PC-3 (cell line): ENCODE data around the gene ZNF26.

Source experiments
- EZH2phosphoT487 ChIP-seq: fragments of 300-600 bp; sonication (generic); IDR thresholded peaks from 2 replicates; pipeline ENCODE4 v1.6.1; 2018; ENCODE audit warnings: mild to moderate bottlenecking, antibody characterized with exemption, low read length, borderline replicate concordance
- TF ChIP-seq, protein P1 (sequence below): fragments of 300-600 bp; sonication (generic); conservative IDR thresholded peaks from 2 replicates; pipeline ENCODE4 v1.5.1; 2017; ENCODE audit warnings: antibody characterized with exemption, low read depth, mild to moderate bottlenecking, low read length

DNA sequence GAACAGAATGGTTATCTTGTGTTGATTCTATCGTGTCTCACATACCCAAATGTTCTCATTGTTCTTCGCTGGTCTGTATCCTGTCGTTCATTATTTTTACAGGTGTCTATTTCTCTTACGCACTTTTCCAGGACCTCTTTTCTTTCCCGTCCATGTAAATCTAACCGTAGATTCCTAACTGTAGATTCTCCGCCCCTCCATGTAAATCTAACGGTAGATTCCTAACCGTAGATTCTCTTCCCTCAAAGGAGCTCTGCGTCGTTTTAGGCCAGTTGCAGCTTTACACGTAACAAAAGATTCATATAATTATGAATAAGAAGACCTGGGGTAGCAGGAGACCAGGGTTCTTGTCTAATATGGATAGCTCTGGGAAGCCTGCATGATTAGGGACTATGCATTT lies 20.4 kb upstream of the ZNF26 start:
- TF ChIP-seq, protein P1, sequence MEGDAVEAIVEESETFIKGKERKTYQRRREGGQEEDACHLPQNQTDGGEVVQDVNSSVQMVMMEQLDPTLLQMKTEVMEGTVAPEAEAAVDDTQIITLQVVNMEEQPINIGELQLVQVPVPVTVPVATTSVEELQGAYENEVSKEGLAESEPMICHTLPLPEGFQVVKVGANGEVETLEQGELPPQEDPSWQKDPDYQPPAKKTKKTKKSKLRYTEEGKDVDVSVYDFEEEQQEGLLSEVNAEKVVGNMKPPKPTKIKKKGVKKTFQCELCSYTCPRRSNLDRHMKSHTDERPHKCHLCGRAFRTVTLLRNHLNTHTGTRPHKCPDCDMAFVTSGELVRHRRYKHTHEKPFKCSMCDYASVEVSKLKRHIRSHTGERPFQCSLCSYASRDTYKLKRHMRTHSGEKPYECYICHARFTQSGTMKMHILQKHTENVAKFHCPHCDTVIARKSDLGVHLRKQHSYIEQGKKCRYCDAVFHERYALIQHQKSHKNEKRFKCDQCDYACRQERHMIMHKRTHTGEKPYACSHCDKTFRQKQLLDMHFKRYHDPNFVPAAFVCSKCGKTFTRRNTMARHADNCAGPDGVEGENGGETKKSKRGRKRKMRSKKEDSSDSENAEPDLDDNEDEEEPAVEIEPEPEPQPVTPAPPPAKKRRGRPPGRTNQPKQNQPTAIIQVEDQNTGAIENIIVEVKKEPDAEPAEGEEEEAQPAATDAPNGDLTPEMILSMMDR, result no peak
- TF ChIP-seq EZH2phosphoT487, result no peak
